Measurements from ENCODE around the gene TERB1.
"Not testable (repeated sequence)": the region's sequence is repeated elsewhere in the genome, so short reads cannot be mapped to it uniquely, and the experiment has no call there.

TERB1 gene

GRCh38 chr16:66830422-66831404 lies 29.3 kb upstream of the TERB1 start, which contains the start of gene NAE1:
Gene NAE1 (minus strand): TSS chr16:66830976. CDS start chr16:66830899, 77 bp downstream.
- peak; percentile 75 to 83 (median 83) for DNase-seq (ENCODE audit: low read depth in 2 of 3, low spot score in 2 of 3)

- no peak for DNase-seq (ENCODE audit: low read depth in 2 of 3, low spot score in 2 of 3)
Observed at GRCh38 chr16:66824006-66824405, 22.6 kb upstream of the TERB1 start.

- no peak for DNase-seq (ENCODE audit: low read depth in 2 of 3, low spot score in 2 of 3)
Observed at GRCh38 chr16:66814734-66815133, 13.3 kb upstream of the TERB1 start.

- DNase-seq (ENCODE audit: low read depth in 2 of 3, low spot score in 2 of 3), result no peak
Observed at GRCh38 chr16:66811043-66811442, 9.7 kb upstream of the TERB1 start.

GRCh38 chr16:66810391-66810790 lies 9.0 kb upstream of the TERB1 start:
- no peak for DNase-seq (ENCODE audit: low read depth in 2 of 3, low spot score in 2 of 3)

GRCh38 chr16:66809765-66810164 lies 8.4 kb upstream of the TERB1 start:
- DNase-seq (ENCODE audit: low read depth in 2 of 3, low spot score in 2 of 3), result no peak

- no peak for DNase-seq (ENCODE audit: low read depth in 2 of 3, low spot score in 2 of 3)
Observed at GRCh38 chr16:66802159-66802558, 775 bp upstream of the TERB1 start.

- DNase-seq (ENCODE audit: low read depth in 2 of 3, low spot score in 2 of 3), result no peak
Observed at GRCh38 chr16:66800856-66801255, 528 bp downstream of the TERB1 start.

GRCh38 chr16:66798161-66798560 lies 3.2 kb downstream of the TERB1 start:
- DNase-seq (ENCODE audit: low read depth in 2 of 3, low spot score in 2 of 3), result no peak

GRCh38 chr16:66793984-66794383 lies 7.4 kb downstream of the TERB1 start:
- DNase-seq (ENCODE audit: low read depth in 2 of 3, low spot score in 2 of 3), result not testable (repeated sequence)

- DNase-seq (ENCODE audit: low read depth in 2 of 3, low spot score in 2 of 3), result no peak
Observed at GRCh38 chr16:66790130-66790733, 11.2 kb downstream of the TERB1 start.

- DNase-seq (ENCODE audit: low read depth in 2 of 3, low spot score in 2 of 3), result no peak
Observed at GRCh38 chr16:66787427-66787826, 14.0 kb downstream of the TERB1 start.

- no peak for DNase-seq (ENCODE audit: low read depth in 2 of 3, low spot score in 2 of 3)
Observed at GRCh38 chr16:66786551-66786950, 14.8 kb downstream of the TERB1 start.

- no peak for DNase-seq (ENCODE audit: low read depth in 2 of 3, low spot score in 2 of 3)
Observed at GRCh38 chr16:66776457-66776856, 24.9 kb downstream of the TERB1 start.

- DNase-seq (ENCODE audit: low read depth in 2 of 3, low spot score in 2 of 3), result no peak
Observed at GRCh38 chr16:66774981-66775380, 26.4 kb downstream of the TERB1 start.

- DNase-seq (ENCODE audit: low read depth in 2 of 3, low spot score in 2 of 3), result no peak
Observed at GRCh38 chr16:66758086-66758485, 43.3 kb downstream of the TERB1 start.

- DNase-seq (ENCODE audit: low read depth in 2 of 3, low spot score in 2 of 3), result no peak
Observed at GRCh38 chr16:66754819-66755218, 46.6 kb downstream of the TERB1 start.

- no peak for DNase-seq (ENCODE audit: low read depth in 2 of 3, low spot score in 2 of 3)
Observed at GRCh38 chr16:66754211-66754610, 47.2 kb downstream of the TERB1 start.

GRCh38 chr16:66752958-66753357 lies 48.4 kb downstream of the TERB1 start:
- DNase-seq (ENCODE audit: low read depth in 2 of 3, low spot score in 2 of 3), result no peak

- no peak for DNase-seq (ENCODE audit: low read depth in 2 of 3, low spot score in 2 of 3)
Observed at GRCh38 chr16:66752379-66752778, 49.0 kb downstream of the TERB1 start.

- DNase-seq (ENCODE audit: low read depth in 2 of 3, low spot score in 2 of 3), result no peak
Observed at GRCh38 chr16:66751992-66752322, 49.4 kb downstream of the TERB1 start.

GRCh38 chr16:66751303-66751991 lies 49.9 kb downstream of the TERB1 start, which contains the start of gene DYNC1LI2:
Gene DYNC1LI2 (minus strand): TSS chr16:66751609. CDS start chr16:66751591, 18 bp downstream.
- peak; percentile 56 to 68 (median 67) for DNase-seq (ENCODE audit: low read depth in 2 of 3, low spot score in 2 of 3)
